GM12878 (cell line): ENCODE results near the gene MALRD1. TPM values are rescaled to one million over a fixed set of nuclear protein-coding genes. Genes with fewer than 3 reads are reported as not detected.

ENCODE experiments used
- ATAC-seq: fragments of 200-7000 bp; cut with Tn5 transposase; 3 replicates; pipeline ENCODE4 v1.9.1; 2020; ENCODE audit warnings: mild to moderate bottlenecking, moderate library complexity
- BruUV-seq: library from RNA; stranded (reverse); fragments of 400-500 nt; replicated peaks from 2 replicates; lab custom pipeline; 2021; lab: Mats Ljungman, UMichigan
- CTCF ChIA-PET: fragments of 300-600 bp; sonication (Branson Sonifier 250); formaldehyde crosslinking; extraction: SDS; loops from one replicate; lab custom pipeline; 2021; ENCODE audit warnings: inconsistent platforms; lab: Yijun Ruan, JAX
- POLR2A ChIA-PET: fragments of 350-600 bp; formaldehyde crosslinking; extraction: SDS; loops from one replicate; lab custom pipeline; 2021; ENCODE audit warnings: inconsistent platforms; lab: Charles Lee
- RAD21 ChIA-PET: fragments of 300-600 bp; sonication (Branson Sonifier 250); formaldehyde crosslinking; loops from one replicate; lab custom pipeline; 2023; ENCODE audit warnings: antibody characterized with exemption; ENCODE audit not compliant: unreplicated experiment; lab: Charles Lee
- SMC1A ChIA-PET: fragments of 300-600 bp; sonication (Branson Sonifier 250); formaldehyde crosslinking; loops from one replicate; lab custom pipeline; 2023; ENCODE audit not compliant: unreplicated experiment, uncharacterized antibody; lab: Charles Lee
- DNase-seq: peaks from one replicate; pipeline ENCODE4 v3.0.0-alpha.2; 2011; ENCODE audit warnings: low read depth, low spot score
- FAIRE-seq: peaks from 3 replicates; lab custom pipeline; 2011; peaks lifted over from hg19 to GRCh38; lab: Jason Lieb, UNC
- H2AFZ ChIP-seq: 2 replicates; pipeline ENCODE4 v1.6.0; 2011; ENCODE audit warnings: low read depth, low read length, control low read depth; ENCODE audit not compliant: control insufficient read depth
- H3K27ac ChIP-seq: 2 replicates; pipeline ENCODE4 v1.5.1; 2011; ENCODE audit warnings: control low read depth; ENCODE audit not compliant: control insufficient read depth, insufficient read depth
- H3K27me3 ChIP-seq, 2 experiments: replicated peaks in 1 of 2; 2 replicates each; pipeline versions ENCODE4 v1.6.0 to v1.6.1; 2011; ENCODE audit warnings: low read length in 1 of 2; ENCODE audit not compliant: control insufficient read depth in 2 of 2, insufficient read depth in 2 of 2
- H3K36me3 ChIP-seq, 2 experiments: 2 replicates each; pipeline ENCODE4 v1.5.1; 2011; ENCODE audit warnings: low read length in 1 of 2; ENCODE audit not compliant: control insufficient read depth in 2 of 2, insufficient read depth in 2 of 2
- H3K4me1 ChIP-seq: 2 replicates; pipeline ENCODE4 v1.6.1; 2011; ENCODE audit warnings: mild to moderate bottlenecking, low read length, moderate library complexity, mixed read lengths; ENCODE audit not compliant: control insufficient read depth, insufficient read depth
- H3K4me2 ChIP-seq: 2 replicates; pipeline ENCODE4 v1.6.0; 2011; ENCODE audit warnings: control low read depth; ENCODE audit not compliant: control insufficient read depth, insufficient read depth
- H3K4me3 ChIP-seq: fragments of 200-600 bp; sonication (generic); 2 replicates; pipeline ENCODE4 v1.5.1; 2016
- H3K79me2 ChIP-seq: 2 replicates; pipeline ENCODE4 v1.6.0; 2011; ENCODE audit warnings: low read length; ENCODE audit not compliant: control insufficient read depth, insufficient read depth
- H3K9ac ChIP-seq: 2 replicates; pipeline ENCODE4 v1.8.0; 2011; ENCODE audit warnings: low read length, control low read depth, mixed read lengths; ENCODE audit not compliant: control insufficient read depth, insufficient read depth
- H3K9me3 ChIP-seq: replicated peaks from 3 replicates; pipeline ENCODE4 v1.5.1; 2011; ENCODE audit warnings: mild to moderate bottlenecking, low read length; ENCODE audit not compliant: control insufficient read depth, insufficient read depth
- H4K20me1 ChIP-seq: 2 replicates; pipeline ENCODE4 v1.6.0; 2011; ENCODE audit not compliant: control insufficient read depth, insufficient read depth
- CBX3 ChIP-seq: fragments of 200-600 bp; sonication (generic); IDR thresholded peaks from 2 replicates; pipeline ENCODE4 v1.6.1; 2016; ENCODE audit warnings: low read depth, borderline replicate concordance
- CBX5 ChIP-seq: sonication (generic); IDR thresholded peaks from 2 replicates; pipeline ENCODE4 v1.6.1; 2016; ENCODE audit warnings: low read depth, moderate library complexity, mild to moderate bottlenecking, inconsistent platforms
- MLLT1 ChIP-seq: fragments of 450-650 bp; IDR thresholded peaks from 2 replicates; pipeline ENCODE4 v1.6.1; 2016; ENCODE audit warnings: mild to moderate bottlenecking
- RFX5 ChIP-seq: IDR thresholded peaks from 2 replicates; pipeline ENCODE4 v1.6.1; 2011; ENCODE audit warnings: low read depth, low read length, improper control_type of control experiment
- SMAD5 ChIP-seq: IDR thresholded peaks from 2 replicates; pipeline ENCODE4 v1.6.1; 2016; ENCODE audit warnings: antibody characterized with exemption, low read depth
- ZBTB4 ChIP-seq: fragments of 450-650 bp; formaldehyde crosslinking; IDR thresholded peaks from 2 replicates; pipeline ENCODE4 v1.4.0; 2022; ENCODE audit warnings: mild to moderate bottlenecking, moderate library complexity
- WGBS: methylation state at CpG from one replicate; pipeline ENCODE4 v1.1.6; 2016; ENCODE audit warnings: low lambda C conversion rate; ENCODE audit not compliant: insufficient replicate concordance, insufficient coverage; ENCODE audit errors: missing lambda C conversion rate; 5-methylcytosine and 5-hydroxymethylcytosine counted together
- in situ Hi-C: fragments of 300-500 bp; cut with MboI; formaldehyde crosslinking; loops from 9 replicates; pipeline ENCODE4 v1.14.3; 2018; ENCODE audit warnings: mixed read lengths
- intact Hi-C: fragments of 100-400 bp; cut with micrococcal nuclease; formaldehyde crosslinking; loops from one replicate; pipeline ENCODE4 v1.14.2; 2022; ENCODE audit not compliant: unreplicated experiment
- polyA plus RNA-seq, 11 experiments: library from polyadenylated mRNA; depleted of rRNA in 4 of 11; unstranded in 6 of 11; stranded (reverse) in 5 of 11; fragments of >200 nt; fragmentation: Nextera tagmentation in 4 of 11; fragmentation: Illumina TruSeq in 1 of 11; extraction: Ambion mirVana in 4 of 11; extraction: Trizol in 1 of 11; gene quantifications; 1 replicate in 1 of 11; 2 replicates in 10 of 11; pipeline versions ENCODE4 v1.2.1 to v1.2.3, GENCODE V29; 2011 to 2016; ENCODE audit warnings: inconsistent platforms in 2 of 11, missing spikeins in 2 of 11, low read depth in 1 of 11
- total RNA-seq, 4 experiments: library from RNA; depleted of rRNA in 3 of 4; stranded (reverse); fragments of >200 nt in 3 of 4; fragmentation: Illumina TruSeq in 1 of 4; extraction: Trizol in 1 of 4; gene quantifications; 2 replicates each; pipeline versions ENCODE4 v1.2.1 to v1.2.3, GENCODE V29; 2013 to 2021

Gene MALRD1
- total and polyA plus RNA-seq, 10 of the 15 experiments (the other 5 are each of a cell fraction or from before 2014, with no cell fraction given), result 0.12 to 6.6 (median 0.26) TPM; not detected in 2

GRCh38 chr10:19778996-19779395 lies 730.4 kb downstream of the MALRD1 start:
- in situ Hi-C loops, result no loop called here
- no peak for ATAC-seq
- Histone ChIP-seq H3K36me3 (no peaks in the 10 kb centered on the region), H3K27ac (no peak overlapping the region), H3K27me3 (no peaks in the 10 kb centered on the region), H3K4me3 (no peak overlapping the region), H4K20me1 (no peaks in the 10 kb centered on the region), H3K4me2 (no peak overlapping the region), H2AFZ (no peak overlapping the region), H3K79me2 (no peaks in the 10 kb centered on the region), H3K9me3 (no peaks in the 10 kb centered on the region), H3K4me1 (no peaks in the 10 kb centered on the region), H3K9ac (no peak overlapping the region)
- whole genome bisulfite sequencing, result 18% methylated on average over 2 of the region's 2 CpGs
- BruUV-seq, result no TSS peak
- ChIA-PET CTCF (no interaction called here), RAD21 (no interaction called here), SMC1A (interaction anchor here (1.3 to 1.4 kb wide), 2 partner anchors 11 to 13 kb away, joined by 4 to 5 read pairs; no protein-coding TSS in a partner anchor), POLR2A (no interaction called here)
- no peak for FAIRE-seq
- TF ChIP-seq CBX5 (no peak), CBX3 (no peak), MLLT1 (no peak), RFX5 (no peak), SMAD5 (no peak), ZBTB4 (CRISPR knock-in tag) (no peak)
- DNase-seq, result no peak
- intact Hi-C loops, result no loop called here
